ENCODE measurements around the gene CUX1.

Gene CUX1

DNA sequence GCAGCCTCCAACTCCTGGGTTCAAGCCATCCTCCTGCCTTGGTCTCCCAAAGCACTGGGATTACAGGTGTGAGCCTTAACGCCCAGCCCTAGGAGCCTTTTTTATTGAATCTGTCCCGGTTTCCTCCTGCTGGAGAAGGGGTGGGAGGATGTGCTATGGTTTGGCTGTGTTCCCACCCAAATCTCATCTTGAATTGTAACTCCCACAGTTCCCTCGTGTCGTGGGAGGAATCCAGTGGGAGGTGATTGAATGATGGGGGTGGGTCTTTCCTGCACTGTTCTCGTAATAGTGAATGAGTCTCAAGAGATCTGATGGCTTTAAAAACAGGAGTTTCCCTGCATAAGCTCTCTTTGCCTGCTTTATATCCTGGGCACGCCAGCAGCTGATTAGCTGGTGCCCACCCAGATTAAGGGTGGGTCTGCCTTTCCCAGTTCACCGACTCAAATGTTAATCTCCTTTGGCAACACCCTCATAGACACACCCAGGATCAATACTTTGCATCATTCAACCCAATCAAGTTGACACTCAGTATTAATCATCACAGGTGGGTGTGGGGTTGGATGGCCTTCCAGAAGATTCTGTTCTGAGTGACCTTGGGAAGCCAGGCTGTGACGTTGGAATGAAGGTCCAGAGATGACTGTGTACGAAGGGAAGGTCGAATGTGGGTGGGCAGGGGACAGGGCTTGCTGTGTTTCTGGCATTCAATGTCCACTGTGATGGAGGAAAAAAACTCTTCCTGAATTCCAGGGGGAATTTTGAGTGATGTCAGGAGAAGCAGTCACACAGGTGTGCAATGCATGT, 33.8 kb upstream of the CUX1 start:
- no peak for DNase-seq (ENCODE audit: low read depth in 1 of 2, low spot score in 1 of 2)
- TF ChIP-seq, protein P1, sequence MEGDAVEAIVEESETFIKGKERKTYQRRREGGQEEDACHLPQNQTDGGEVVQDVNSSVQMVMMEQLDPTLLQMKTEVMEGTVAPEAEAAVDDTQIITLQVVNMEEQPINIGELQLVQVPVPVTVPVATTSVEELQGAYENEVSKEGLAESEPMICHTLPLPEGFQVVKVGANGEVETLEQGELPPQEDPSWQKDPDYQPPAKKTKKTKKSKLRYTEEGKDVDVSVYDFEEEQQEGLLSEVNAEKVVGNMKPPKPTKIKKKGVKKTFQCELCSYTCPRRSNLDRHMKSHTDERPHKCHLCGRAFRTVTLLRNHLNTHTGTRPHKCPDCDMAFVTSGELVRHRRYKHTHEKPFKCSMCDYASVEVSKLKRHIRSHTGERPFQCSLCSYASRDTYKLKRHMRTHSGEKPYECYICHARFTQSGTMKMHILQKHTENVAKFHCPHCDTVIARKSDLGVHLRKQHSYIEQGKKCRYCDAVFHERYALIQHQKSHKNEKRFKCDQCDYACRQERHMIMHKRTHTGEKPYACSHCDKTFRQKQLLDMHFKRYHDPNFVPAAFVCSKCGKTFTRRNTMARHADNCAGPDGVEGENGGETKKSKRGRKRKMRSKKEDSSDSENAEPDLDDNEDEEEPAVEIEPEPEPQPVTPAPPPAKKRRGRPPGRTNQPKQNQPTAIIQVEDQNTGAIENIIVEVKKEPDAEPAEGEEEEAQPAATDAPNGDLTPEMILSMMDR (IDR thresholded peaks at IDR 0.05; ENCODE audit: insufficient read depth, low read length): no peak
- no peak for TF ChIP-seq REST (IDR thresholded peaks at IDR 0.05; ENCODE audit: insufficient replicate concordance, low read depth)
- TF ChIP-seq POLR2AphosphoS5 (IDR thresholded peaks at IDR 0.05; ENCODE audit: low read depth): no peak
- TF ChIP-seq SPI1 (IDR thresholded peaks at IDR 0.05; ENCODE audit: borderline replicate concordance, low read depth): no peak
- no peak for TF ChIP-seq GABPA (IDR thresholded peaks at IDR 0.05; ENCODE audit: low read depth)
- H3K27ac ChIP-seq (replicated peaks): no peak overlapping the region
- H3K4me3 ChIP-seq (replicated peaks; ENCODE audit: insufficient read depth, low read length): no peak overlapping the region
- H3K27me3 ChIP-seq (ENCODE audit: insufficient read depth, poor library complexity, severe bottlenecking): no peaks in the 10 kb centered on the region

DNA sequence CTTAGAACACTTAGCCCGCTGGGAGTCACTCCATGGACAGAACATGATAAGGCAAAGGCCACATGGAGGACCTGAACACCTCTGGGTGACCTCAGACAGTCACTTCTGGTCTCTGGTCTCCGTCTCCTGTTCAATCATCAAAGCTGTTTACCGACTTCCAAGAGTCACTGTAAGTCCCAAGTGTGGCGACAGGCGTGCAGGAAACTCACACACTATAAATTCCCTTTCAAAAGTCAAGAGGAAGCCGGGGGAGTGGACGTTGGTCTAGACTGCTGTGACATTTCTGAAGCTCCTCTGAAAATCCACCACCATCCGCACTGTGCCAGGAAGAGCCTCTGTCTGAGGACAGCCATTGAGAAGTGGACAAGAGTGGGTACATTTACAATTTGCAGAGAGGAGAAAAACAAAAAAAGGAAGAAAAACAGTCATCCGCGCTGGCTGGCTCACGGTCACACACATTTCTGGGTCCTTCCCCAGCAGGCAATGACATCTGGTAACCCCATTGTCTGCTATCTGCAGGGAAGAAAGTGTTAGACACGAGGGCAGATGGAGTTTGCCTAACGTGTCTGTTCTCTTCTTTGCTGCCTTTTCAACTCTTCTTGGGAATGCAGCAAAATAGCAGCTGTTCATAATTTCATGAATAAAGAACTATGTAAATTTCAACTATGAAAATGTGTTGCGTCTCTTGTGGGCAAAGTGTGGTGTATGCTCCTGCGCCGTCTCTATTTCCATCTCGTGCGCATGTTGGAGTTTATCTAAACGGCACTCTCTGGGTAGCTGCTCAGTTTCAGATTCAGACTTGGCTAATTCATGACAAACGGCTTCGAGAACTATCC, 32.9 kb upstream of the CUX1 start:
- DNase-seq (ENCODE audit: low read depth in 1 of 2, low spot score in 1 of 2): peak in 1 of 2 experiments; percentile 27
- Histone ChIP-seq H3K27ac (replicated peaks) (no peak overlapping the region), H3K27me3 (ENCODE audit: insufficient read depth, poor library complexity, severe bottlenecking) (no peaks in the 10 kb centered on the region), H3K4me3 (replicated peaks; ENCODE audit: insufficient read depth, low read length) (no peak overlapping the region)
- TF ChIP-seq REST (IDR thresholded peaks at IDR 0.05; ENCODE audit: insufficient replicate concordance, low read depth) (no peak), GABPA (IDR thresholded peaks at IDR 0.05; ENCODE audit: low read depth) (no peak), SPI1 (IDR thresholded peaks at IDR 0.05; ENCODE audit: borderline replicate concordance, low read depth) (no peak), POLR2AphosphoS5 (IDR thresholded peaks at IDR 0.05; ENCODE audit: low read depth) (no peak)
- TF ChIP-seq, protein P1 (IDR thresholded peaks at IDR 0.05; ENCODE audit: insufficient read depth, low read length): no peak

DNA sequence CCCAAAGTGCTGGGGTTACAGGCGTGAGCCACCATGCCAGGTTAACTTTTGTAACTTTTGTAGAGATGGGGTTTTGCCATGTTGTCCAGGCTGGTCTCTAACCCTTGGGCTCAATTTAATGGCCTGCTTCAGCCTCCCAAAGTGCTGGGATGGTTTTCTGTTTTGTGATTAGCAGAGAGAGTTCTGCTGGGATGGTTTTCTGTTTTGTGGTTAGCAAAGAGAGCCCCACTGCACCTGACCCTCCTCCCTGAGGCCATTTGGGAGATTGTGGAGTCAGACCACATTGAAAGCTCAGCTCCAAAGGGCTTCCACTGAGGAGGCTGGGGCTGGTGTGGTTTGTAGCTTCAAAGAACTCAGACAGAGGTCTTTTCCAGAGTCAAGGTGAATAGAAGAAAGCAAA, 29.6 kb upstream of the CUX1 start:
- DNase-seq (ENCODE audit: low read depth in 1 of 2, low spot score in 1 of 2): no peak
- Histone ChIP-seq H3K4me3 (replicated peaks; ENCODE audit: insufficient read depth, low read length) (no peak overlapping the region), H3K27me3 (ENCODE audit: insufficient read depth, poor library complexity, severe bottlenecking) (no peaks in the 10 kb centered on the region), H3K27ac (replicated peaks) (no peak overlapping the region)
- TF ChIP-seq REST (IDR thresholded peaks at IDR 0.05; ENCODE audit: insufficient replicate concordance, low read depth) (no peak), SPI1 (IDR thresholded peaks at IDR 0.05; ENCODE audit: borderline replicate concordance, low read depth) (no peak), GABPA (IDR thresholded peaks at IDR 0.05; ENCODE audit: low read depth) (no peak), POLR2AphosphoS5 (IDR thresholded peaks at IDR 0.05; ENCODE audit: low read depth) (no peak)
- TF ChIP-seq, protein P1 (IDR thresholded peaks at IDR 0.05; ENCODE audit: insufficient read depth, low read length): no peak

All from HL-60 (cell line).